Rectal smooth muscle tissue (tissue), 1 donor: Measurements from ENCODE around the gene GSG1L.

Source experiments
- H3K27ac ChIP-seq: one replicate; pipeline ENCODE4 v1.7.0; 2013; ENCODE audit warnings: low read depth, low read length, inconsistent platforms
- H3K27me3 ChIP-seq: one replicate; pipeline ENCODE4 v1.7.0; 2013; ENCODE audit warnings: low read length; ENCODE audit not compliant: control insufficient read depth, insufficient read depth
- H3K36me3 ChIP-seq: one replicate; pipeline ENCODE4 v1.7.0; 2013; ENCODE audit warnings: low read length; ENCODE audit not compliant: control insufficient read depth, insufficient read depth
- H3K4me1 ChIP-seq: one replicate; pipeline ENCODE4 v1.7.0; 2013; ENCODE audit warnings: low read length; ENCODE audit not compliant: control insufficient read depth, insufficient read depth
- H3K4me3 ChIP-seq: one replicate; pipeline ENCODE4 v1.7.0; 2013; ENCODE audit warnings: low read length
- H3K9ac ChIP-seq: one replicate; pipeline ENCODE4 v1.7.0; 2013; ENCODE audit warnings: low read length

GSG1L gene

DNA sequence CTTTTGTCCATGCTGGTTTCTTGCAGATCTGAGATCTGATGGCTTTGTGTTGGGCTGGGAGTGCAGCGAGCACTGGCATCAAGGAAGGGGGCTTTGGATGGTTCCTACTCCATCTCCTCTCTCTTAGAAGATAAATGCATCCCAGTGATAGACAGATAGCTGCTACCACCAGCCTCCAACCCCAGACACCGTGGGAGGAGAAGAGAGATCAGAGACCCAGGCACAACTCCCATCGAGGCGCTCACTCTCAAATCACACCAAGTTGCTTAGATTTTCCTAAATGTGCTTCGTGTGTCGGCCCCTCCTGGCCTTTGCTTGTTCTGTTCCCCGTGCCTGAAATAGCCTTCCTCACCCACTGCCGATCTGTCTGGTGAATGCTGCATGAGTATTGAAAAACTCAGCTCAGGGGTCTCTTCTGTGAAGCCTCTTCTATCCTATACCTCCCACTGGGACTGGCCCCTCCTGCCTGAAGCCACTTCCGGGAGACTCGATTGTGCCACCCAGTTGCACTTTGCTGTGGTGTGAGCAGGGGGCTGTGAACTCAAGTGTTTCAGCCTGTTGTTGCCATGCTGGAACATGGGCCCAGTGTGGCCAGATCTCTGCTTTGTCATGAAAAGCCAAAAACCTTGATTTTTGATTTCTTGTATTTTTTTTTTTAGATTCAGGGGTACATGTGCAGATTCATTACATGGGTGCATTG, 242.7 kb downstream of the GSG1L start:
- no peaks in the 10 kb centered on the region for H3K27me3 ChIP-seq
- no peak overlapping the region for H3K4me3 ChIP-seq
- H3K27ac ChIP-seq, result no peak overlapping the region
- H3K4me1 ChIP-seq, result no peaks in the 10 kb centered on the region
- H3K36me3 ChIP-seq, result no peaks in the 10 kb centered on the region
- no peak overlapping the region for H3K9ac ChIP-seq

DNA sequence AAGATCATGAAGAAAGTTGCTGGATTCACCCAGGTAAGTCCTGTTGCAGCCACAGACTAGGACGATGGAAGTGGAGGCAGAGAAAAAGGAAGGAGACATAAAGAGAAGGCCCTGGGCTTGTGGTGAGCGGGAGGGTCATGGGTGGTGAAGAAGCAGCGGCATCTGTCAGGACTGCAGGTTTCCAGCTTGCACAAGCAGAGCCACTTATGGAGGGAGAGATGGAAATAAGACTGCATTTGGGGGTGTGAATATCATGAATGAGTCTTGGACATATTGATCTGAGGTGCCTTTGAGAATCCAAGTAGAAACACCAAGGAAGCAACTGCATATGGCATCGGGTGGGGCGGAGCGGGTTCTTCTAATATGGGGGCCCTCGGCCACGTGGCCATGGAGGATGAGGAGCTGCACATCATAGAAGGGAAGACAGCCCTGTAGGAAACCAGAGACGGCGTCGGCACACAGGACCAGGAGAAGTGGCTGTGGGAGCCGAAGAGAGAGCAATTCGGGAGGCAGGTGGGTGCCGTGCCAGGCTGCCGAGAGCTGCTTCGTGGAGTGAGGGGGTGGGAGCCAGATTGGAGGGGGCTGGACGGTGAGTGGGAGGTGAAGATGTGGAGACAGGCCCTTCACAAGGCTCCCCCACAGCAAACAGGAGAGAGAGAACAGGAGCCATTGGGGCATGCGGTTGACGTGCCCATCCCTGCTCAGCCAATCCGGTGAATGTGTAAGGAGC, 243.5 kb downstream of the GSG1L start:
- no peaks in the 10 kb centered on the region for H3K27me3 ChIP-seq
- no peak overlapping the region for H3K9ac ChIP-seq
- H3K36me3 ChIP-seq, result no peaks in the 10 kb centered on the region
- H3K4me1 ChIP-seq, result no peaks in the 10 kb centered on the region
- no peak overlapping the region for H3K4me3 ChIP-seq
- H3K27ac ChIP-seq, result no peak overlapping the region

DNA sequence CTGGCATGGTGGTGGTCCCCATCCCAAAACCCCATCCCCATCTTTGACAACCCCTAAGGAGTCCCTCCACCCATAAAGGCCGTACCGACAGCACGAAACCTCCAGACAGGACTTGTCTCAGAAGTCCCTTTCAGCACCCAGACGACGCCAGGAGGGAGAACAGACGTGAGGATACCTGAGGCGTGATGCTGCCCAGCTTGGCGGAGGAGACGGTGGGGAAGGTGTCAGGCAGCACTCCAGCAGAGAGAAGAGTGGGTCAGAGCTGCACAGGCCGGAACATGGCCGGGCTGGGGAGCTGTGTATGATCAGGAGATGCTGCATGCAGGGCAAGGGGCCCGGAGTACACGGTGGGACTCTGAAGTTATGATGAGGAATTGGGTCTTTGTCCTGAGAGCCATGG, 244.2 kb downstream of the GSG1L start:
- no peaks in the 10 kb centered on the region for H3K4me1 ChIP-seq
- H3K27ac ChIP-seq, result no peak overlapping the region
- H3K4me3 ChIP-seq, result no peak overlapping the region
- H3K27me3 ChIP-seq, result no peaks in the 10 kb centered on the region
- no peaks in the 10 kb centered on the region for H3K36me3 ChIP-seq
- H3K9ac ChIP-seq, result no peak overlapping the region

DNA sequence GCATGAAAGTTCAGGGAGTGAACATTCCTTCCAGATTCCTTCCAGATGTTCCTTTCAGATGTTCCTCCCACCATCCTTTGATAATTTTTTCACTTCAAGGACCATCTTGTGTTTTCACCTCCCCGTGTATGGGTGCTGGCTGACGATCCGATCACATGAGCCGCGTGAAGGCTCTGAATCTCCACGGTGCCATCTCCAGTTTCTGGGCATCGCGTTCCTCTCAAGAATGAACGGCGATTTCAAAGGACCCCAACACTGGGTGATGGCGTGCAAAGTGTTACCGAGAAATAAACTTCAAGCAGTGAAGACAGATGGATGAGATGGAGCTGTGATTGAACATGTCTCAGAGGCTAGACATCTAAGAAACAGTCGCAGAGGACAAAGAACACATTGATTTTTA, 245.3 kb downstream of the GSG1L start:
- Histone ChIP-seq H3K36me3 (no peaks in the 10 kb centered on the region), H3K27me3 (no peaks in the 10 kb centered on the region), H3K9ac (no peak overlapping the region), H3K4me3 (no peak overlapping the region), H3K27ac (no peak overlapping the region), H3K4me1 (no peaks in the 10 kb centered on the region)

DNA sequence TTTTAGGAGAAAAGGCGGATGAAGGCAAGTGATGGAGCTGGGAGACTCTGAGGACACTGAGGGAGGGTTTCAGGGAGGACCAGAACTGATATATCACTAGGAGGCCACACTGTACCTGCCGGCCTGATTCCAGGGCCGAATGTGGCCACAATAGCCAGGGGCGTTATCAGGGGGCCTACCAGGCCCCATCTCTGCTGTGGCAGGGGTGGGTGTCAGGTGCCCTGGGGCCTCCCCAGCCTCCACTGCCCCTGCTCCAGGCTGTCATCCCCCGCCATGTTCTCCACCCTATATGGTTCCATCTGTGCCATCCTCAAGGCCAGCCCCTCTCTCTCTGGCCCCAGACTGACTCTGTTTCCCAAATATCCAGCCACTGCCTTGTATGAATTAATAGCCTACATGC, 246.5 kb downstream of the GSG1L start:
- H3K4me1 ChIP-seq, result no peaks in the 10 kb centered on the region
- no peaks in the 10 kb centered on the region for H3K36me3 ChIP-seq
- no peak overlapping the region for H3K27ac ChIP-seq
- H3K27me3 ChIP-seq, result no peaks in the 10 kb centered on the region
- no peak overlapping the region for H3K4me3 ChIP-seq
- H3K9ac ChIP-seq, result no peak overlapping the region

DNA sequence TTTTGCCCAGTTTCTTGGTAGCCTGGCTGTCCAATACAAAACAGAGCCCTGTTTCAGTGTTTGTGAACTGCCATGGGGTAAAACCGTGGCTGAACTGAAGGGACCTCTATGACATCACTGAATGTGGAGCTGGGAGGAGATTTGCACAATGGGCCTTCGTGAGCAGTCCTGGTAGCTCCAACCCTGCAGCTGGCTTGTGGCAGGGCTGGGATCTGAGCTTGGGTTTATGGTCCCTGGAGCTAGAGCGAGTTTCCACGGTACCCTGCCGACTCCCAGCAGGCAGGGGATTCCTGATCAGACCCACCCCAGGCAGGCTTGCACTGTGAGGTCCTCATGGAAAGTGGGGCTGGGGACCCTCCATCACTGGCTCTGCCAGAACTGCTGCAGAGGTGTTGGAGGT, 247.0 kb downstream of the GSG1L start:
- H3K27ac ChIP-seq, result no peak overlapping the region
- H3K4me1 ChIP-seq, result no peaks in the 10 kb centered on the region
- no peak overlapping the region for H3K9ac ChIP-seq
- H3K36me3 ChIP-seq, result no peaks in the 10 kb centered on the region
- no peak overlapping the region for H3K4me3 ChIP-seq
- H3K27me3 ChIP-seq, result no peaks in the 10 kb centered on the region

DNA sequence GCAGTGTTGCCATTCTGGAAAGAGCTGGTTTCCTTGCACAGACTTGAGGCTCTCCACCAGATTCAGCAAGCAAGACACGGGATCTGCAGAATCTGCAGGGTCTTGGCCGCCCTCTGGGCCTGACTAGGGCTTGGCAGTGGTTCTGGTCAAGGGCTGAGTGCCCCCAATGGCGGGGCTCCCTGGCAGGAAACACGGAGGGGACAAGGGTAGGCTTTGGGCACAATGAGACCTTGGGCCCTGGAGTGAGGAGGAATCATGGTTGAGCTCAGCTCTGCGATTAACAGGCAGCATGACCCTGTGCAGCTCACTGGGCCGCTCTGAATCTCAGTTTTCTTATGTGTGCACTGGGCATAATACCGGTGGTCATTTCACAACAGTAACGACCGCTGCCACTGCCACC, 249.9 kb downstream of the GSG1L start:
- Histone ChIP-seq H3K4me1 (no peaks in the 10 kb centered on the region), H3K27me3 (no peaks in the 10 kb centered on the region), H3K27ac (no peak overlapping the region), H3K9ac (no peak overlapping the region), H3K4me3 (no peak overlapping the region), H3K36me3 (no peaks in the 10 kb centered on the region)

DNA sequence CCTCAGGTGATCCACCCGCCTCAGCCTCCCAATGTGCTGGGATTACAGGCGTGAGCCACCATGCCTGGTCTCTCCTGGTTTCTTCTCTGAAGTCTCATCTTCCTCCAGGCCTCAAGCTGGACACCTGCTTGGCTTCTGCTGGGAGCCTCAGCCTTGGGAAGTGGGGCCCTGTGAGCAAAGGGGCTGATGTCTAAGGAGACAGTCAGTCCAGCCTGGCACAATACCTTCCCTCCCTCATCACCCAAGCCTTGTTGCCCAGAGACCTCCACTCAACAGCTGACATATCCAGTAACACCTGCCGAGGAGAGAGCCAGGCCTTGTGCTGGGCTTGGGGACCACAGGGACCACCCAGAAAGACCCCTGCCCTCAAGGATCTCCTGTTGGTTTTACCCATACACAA, 251.6 kb downstream of the GSG1L start:
- no peaks in the 10 kb centered on the region for H3K27me3 ChIP-seq
- H3K9ac ChIP-seq, result no peak overlapping the region
- no peak overlapping the region for H3K4me3 ChIP-seq
- H3K36me3 ChIP-seq, result no peaks in the 10 kb centered on the region
- no peak overlapping the region for H3K27ac ChIP-seq
- H3K4me1 ChIP-seq, result no peaks in the 10 kb centered on the region

DNA sequence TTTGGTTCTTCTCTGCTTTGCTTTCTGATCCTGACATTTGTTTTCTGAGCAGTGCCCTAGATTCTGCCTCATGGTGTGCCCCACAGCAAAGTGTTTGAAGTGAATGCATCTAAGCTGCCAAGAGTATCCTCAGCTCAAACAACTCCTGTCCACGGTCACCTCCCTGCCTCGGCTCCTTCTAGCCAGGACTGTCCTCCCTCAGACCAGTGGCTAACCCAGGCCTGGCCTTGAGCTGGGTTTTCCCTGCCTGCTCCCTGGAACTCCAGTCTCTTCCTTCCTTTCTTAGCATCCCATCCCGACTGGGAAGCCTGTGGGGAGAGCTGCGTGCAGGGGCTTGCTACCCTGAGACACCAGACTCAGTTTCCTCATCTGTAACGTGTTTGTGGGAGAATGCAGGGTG, 256.5 kb downstream of the GSG1L start:
- Histone ChIP-seq H3K36me3 (no peaks in the 10 kb centered on the region), H3K9ac (no peak overlapping the region), H3K27me3 (no peaks in the 10 kb centered on the region), H3K4me1 (no peaks in the 10 kb centered on the region), H3K27ac (no peak overlapping the region), H3K4me3 (no peak overlapping the region)

DNA sequence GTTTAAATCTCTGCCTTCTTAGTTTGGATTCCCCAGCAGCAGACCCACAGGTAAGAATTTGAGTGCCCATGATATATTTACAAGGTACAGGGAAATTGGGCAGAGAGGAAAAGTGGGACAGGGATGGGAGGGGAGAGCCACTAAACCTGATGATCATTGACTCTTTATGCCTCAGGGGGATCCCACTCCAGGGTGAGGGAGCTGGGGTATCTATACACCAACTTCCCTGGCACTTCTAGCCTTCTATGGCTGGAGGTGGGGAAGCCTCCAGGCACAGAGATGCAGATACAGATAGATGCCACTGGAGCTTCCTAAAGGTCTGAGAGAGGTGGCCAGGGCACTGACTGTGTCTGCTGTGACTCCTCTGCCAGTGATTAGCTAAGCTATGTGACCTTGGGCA, 257.1 kb downstream of the GSG1L start:
- no peaks in the 10 kb centered on the region for H3K36me3 ChIP-seq
- H3K27ac ChIP-seq, result no peak overlapping the region
- no peaks in the 10 kb centered on the region for H3K27me3 ChIP-seq
- H3K9ac ChIP-seq, result no peak overlapping the region
- no peak overlapping the region for H3K4me3 ChIP-seq
- no peaks in the 10 kb centered on the region for H3K4me1 ChIP-seq

DNA sequence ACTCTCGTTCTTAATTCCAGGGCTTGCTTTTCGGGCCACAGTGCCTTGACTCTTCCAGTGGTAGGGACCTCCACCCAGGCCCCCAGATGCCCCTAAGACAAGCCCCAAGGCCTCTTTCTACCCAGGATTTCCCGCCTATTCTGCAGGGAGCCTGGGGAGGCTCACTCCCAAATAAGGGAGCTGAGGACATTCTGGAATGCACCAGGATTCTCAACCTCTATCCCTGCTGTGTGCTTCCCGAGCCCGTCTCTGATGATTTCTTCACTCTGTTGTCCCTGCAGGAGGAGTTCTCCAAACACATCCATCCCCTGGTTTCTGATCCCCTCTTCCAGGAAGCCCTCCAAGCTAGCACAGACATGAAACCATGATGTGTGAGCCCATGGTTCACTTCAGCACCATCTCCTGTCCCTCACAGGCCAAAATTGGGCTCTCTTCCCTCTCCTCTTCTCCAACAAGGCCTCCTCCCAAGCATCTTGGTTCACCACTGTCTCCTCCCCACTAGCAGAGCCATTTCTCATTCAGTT, 257.6 kb downstream of the GSG1L start:
- H3K9ac ChIP-seq, result no peak overlapping the region
- H3K4me3 ChIP-seq, result no peak overlapping the region
- H3K27ac ChIP-seq, result no peak overlapping the region
- H3K36me3 ChIP-seq, result no peaks in the 10 kb centered on the region
- no peaks in the 10 kb centered on the region for H3K27me3 ChIP-seq
- H3K4me1 ChIP-seq, result no peaks in the 10 kb centered on the region

DNA sequence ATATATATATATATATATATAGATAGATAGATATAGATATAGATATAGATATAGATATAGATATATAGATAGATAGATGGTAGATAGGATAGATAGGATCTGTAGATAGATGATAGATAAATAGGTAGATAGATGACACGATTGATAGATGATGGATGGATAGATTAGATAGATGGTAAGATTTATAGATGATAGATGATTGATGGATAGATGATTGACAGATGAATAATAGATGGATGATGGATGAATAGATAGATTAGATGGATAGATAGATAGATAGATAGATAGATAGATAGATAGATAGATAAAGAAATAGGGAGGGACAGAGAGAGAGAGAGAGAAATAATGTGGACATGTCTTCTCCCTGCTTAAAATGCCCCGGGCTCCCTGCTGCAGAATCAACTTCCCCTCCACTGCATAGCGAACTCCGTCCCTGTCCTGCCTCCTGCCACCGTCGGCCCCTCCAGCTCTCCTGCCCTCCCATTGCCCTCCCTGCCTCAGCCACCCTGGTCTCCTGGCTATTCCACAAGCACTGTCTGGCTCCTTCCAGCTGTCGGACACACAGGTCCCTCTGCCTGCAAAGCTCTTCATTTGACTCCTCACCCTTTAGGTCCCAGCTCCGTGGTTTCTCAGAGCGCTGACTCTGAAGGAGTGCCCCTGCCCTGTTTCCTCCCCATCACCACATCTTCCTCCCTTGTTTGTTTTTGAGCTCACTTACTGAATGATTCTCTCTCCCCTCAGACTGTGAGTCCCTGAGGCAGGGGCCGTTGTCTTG, 259.6 kb downstream of the GSG1L start:
- no peaks in the 10 kb centered on the region for H3K36me3 ChIP-seq
- H3K4me1 ChIP-seq, result no peaks in the 10 kb centered on the region
- H3K9ac ChIP-seq, result no peak overlapping the region
- H3K4me3 ChIP-seq, result no peak overlapping the region
- H3K27ac ChIP-seq, result no peak overlapping the region
- H3K27me3 ChIP-seq, result no peaks in the 10 kb centered on the region
